Stimulated activated CD8-positive, alpha-beta memory T cell treated with anti-CD3 and anti-CD28 coated beads, Interleukin-15, amount 100 ng/mL, for 4 hours (primary cell): ENCODE results near the gene EVI2B.
"Not testable (repeated sequence)": the region's sequence is repeated elsewhere in the genome, so short reads cannot be mapped to it uniquely, and the experiment has no call there.

Source experiments
- DNase-seq, 2 donors: peaks; one replicate each; pipeline ENCODE4 v3.0.0-alpha.2; 2020; ENCODE audit warnings: low read depth in 2 of 2

Gene EVI2B

GRCh38 chr17:31272236-31272635 is 41.6 kb downstream of the EVI2B start:
- no peak for DNase-seq

DNA sequence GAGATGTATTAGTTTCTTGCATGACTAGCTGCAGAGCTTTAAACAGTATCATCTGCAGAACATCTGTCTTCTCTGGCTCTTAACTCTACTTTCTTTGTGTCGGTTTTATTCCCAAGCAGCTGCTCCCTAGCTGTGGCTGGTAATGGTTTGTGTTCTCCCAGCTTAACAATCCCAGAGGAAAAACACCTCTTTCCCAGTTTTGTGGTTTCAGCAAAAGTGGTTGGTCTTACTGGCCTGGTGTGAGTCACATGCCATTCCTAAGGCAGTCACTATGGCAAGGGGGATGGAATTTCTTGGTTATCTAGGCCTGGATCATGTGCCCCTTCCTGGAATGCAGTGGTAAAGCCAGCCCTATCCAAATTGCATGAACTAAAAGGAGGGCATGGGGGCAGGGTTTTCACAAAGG is 44.3 kb downstream of the EVI2B start:
- no peak for DNase-seq

- no peak for DNase-seq
Observed at GRCh38 chr17:31269036-31269577, 44.7 kb downstream of the EVI2B start.

- DNase-seq = no peak
Observed at GRCh38 chr17:31266042-31266441, 47.8 kb downstream of the EVI2B start.

DNA sequence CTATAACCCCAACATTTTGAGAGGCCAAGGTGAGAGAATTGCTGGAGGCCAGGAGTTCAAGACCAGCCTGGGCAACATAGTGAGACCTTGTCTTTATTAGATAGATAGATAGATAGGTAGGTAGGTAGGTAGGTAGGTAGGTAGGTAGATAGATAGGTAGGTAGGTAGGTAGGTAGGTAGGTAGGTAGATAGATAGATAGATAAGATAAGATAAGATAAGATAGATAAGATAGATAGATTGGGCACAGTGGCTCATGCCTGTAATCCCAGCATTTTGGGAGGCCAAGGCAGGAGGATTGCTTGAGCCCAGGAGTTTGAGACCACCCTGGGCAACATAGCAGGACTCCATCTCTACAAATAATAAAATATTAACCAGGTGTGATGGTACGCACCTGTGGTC is 50.9 kb downstream of the EVI2B start:
- not testable (repeated sequence) for DNase-seq

DNA sequence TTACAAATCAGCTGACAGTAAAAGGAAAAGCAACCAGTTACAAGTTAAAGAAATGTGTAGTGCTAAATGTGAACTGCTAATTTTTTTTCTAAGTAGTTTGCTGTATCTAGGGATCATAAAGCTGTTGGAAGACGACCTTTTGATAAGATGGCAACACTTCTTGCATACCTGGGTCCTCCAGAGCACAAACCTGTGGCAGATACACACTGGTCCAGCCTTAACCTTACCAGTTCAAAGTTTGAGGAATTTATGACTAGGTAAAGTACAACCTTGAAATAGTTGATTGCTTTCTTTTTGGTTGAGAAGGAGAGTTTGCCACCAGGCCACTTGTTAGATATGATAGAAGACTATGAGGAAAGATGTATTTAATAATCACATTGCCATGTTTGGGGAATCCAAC is 52.3 kb downstream of the EVI2B start:
- no peak for DNase-seq

- no peak for DNase-seq
Observed at GRCh38 chr17:31260151-31260550, 53.7 kb downstream of the EVI2B start.

DNA sequence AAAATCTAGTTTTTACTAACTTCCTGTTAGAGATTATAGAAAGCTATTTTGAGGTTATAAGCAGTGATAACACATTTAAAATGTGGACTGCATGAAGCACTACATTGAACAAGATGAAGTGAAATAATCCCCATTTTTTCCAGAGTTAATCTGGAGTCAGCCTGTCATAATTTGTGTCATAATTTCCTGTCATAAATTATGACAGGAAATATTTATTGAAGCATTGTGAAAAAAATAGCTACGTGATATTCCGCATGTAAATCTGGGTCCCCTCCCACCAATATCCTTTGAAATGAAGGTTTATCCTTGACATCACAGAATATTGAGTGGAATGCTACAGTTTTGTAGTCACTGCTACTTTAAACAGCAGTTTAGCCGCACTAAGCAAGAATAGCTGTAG is 56.9 kb downstream of the EVI2B start:
- DNase-seq = no peak

DNA sequence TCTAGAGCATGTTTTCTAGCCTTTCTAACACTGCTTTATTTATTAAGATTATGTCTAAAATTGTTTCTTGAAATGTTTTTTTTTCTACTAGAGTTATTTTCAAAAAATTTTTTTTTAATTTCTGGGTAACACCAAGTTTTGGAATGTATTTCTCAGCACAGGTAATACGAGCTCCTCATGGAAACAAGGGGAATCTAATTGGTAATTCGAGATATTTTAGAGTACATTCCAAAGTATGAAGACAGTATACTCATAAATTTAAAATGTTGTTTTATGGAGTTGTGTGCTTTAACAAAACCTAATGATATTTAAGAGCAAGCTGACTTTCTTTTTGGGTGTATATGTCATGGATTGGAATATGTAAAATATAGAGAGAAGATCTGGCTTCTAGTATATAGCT is 59.2 kb downstream of the EVI2B start:
- no peak for DNase-seq
